IMR-90 (cell line): ENCODE results near the gene H2BW2. TPM values are rescaled to one million over a fixed set of nuclear protein-coding genes. Genes with fewer than 3 reads are reported as not detected.

Experiments
- ATAC-seq: fragments of 200-7000 bp; cut with Tn5 transposase; 2 replicates; pipeline ENCODE4 v1.9.1; 2020; ENCODE audit warnings: low read depth, mild to moderate bottlenecking, moderate library complexity
- BruUV-seq: library from RNA; stranded (reverse); fragments of 400-500 nt; replicated peaks from 2 replicates; lab custom pipeline; 2021; lab: Mats Ljungman, UMichigan
- CTCF ChIA-PET: fragments of 300-600 bp; formaldehyde crosslinking; extraction: SDS; loops from one replicate; lab custom pipeline; 2021; ENCODE audit warnings: antibody characterized with exemption; lab: Yijun Ruan, JAX
- POLR2A ChIA-PET: fragments of 300-600 bp; sonication (Branson Sonifier 250); formaldehyde crosslinking; loops from one replicate; lab custom pipeline; 2022; ENCODE audit warnings: antibody characterized with exemption; ENCODE audit not compliant: unreplicated experiment; lab: Charles Lee
- DNase-seq: peaks from one replicate; pipeline ENCODE4 v3.0.0; 2013
- H2AFZ ChIP-seq: replicated peaks from 2 replicates; pipeline ENCODE3; 2013; ENCODE audit warnings: low read length, mild to moderate bottlenecking; ENCODE audit not compliant: poor library complexity
- H2AK5ac ChIP-seq: 2 replicates; pipeline ENCODE4 v1.6.1; 2013; ENCODE audit warnings: low read depth, low read length, inconsistent platforms
- H2AK9ac ChIP-seq: replicated peaks from 2 replicates; pipeline ENCODE3; 2013; ENCODE audit warnings: mild to moderate bottlenecking, low read depth, low read length, moderate library complexity; ENCODE audit not compliant: poor library complexity
- H2BK120ac ChIP-seq: 2 replicates; pipeline ENCODE4 v1.6.1; 2013; ENCODE audit warnings: low read depth, low read length, inconsistent platforms
- H2BK15ac ChIP-seq: 3 replicates; pipeline ENCODE4 v1.6.1; 2013; ENCODE audit warnings: low read depth, low read length, inconsistent platforms
- H2BK20ac ChIP-seq: 2 replicates; pipeline ENCODE4 v1.6.1; 2013; ENCODE audit warnings: low read depth, mild to moderate bottlenecking, inconsistent platforms, low read length, moderate library complexity
- H2BK5ac ChIP-seq: 2 replicates; pipeline ENCODE4 v1.6.1; 2013; ENCODE audit warnings: mild to moderate bottlenecking, low read depth, low read length, inconsistent platforms; ENCODE audit not compliant: poor library complexity, severe bottlenecking
- H3K14ac ChIP-seq: replicated peaks from 2 replicates; pipeline ENCODE4 v1.6.1; 2013; ENCODE audit warnings: low read depth, low read length, inconsistent platforms
- H3K18ac ChIP-seq: 2 replicates; pipeline ENCODE4 v1.6.1; 2013; ENCODE audit warnings: low read depth, low read length, control low read depth
- H3K23ac ChIP-seq: 2 replicates; pipeline ENCODE4 v1.6.1; 2013; ENCODE audit warnings: low read depth, low read length, inconsistent platforms
- H3K27ac ChIP-seq: 2 replicates; pipeline ENCODE4 v1.5.1; 2013; ENCODE audit warnings: mild to moderate bottlenecking, control low read depth, low read length; ENCODE audit not compliant: insufficient read depth
- H3K27me3 ChIP-seq: 2 replicates; pipeline ENCODE4 v1.6.1; 2013; ENCODE audit warnings: low read length; ENCODE audit not compliant: control insufficient read depth, insufficient read depth
- H3K36me3 ChIP-seq: 2 replicates; pipeline ENCODE4 v1.6.1; 2013; ENCODE audit warnings: low read length, mixed read lengths; ENCODE audit not compliant: control insufficient read depth, insufficient read depth
- H3K4ac ChIP-seq: 2 replicates; pipeline ENCODE4 v1.6.1; 2013; ENCODE audit warnings: low read depth, low read length, inconsistent platforms
- H3K4me1 ChIP-seq: 2 replicates; pipeline ENCODE4 v1.6.1; 2013; ENCODE audit warnings: low read length, mixed read lengths; ENCODE audit not compliant: control insufficient read depth, insufficient read depth
- H3K4me2 ChIP-seq: 2 replicates; pipeline ENCODE4 v1.6.1; 2013; ENCODE audit warnings: low read depth, mild to moderate bottlenecking, control low read depth, low read length, moderate library complexity
- H3K4me3 ChIP-seq: 2 replicates; pipeline ENCODE4 v1.5.1; 2013; ENCODE audit warnings: low read depth, mild to moderate bottlenecking, control low read depth, low read length, moderate library complexity; ENCODE audit not compliant: insufficient read depth
- H3K56ac ChIP-seq: 2 replicates; pipeline ENCODE4 v1.6.1; 2013; ENCODE audit warnings: low read length, inconsistent platforms; ENCODE audit not compliant: insufficient read depth; ENCODE audit errors: extremely low read depth
- H3K79me1 ChIP-seq, 2 experiments: 2 replicates each; pipeline ENCODE4 v1.6.1; 2013; ENCODE audit warnings: low read length in 2 of 2, inconsistent platforms in 1 of 2, low read depth in 1 of 2
- H3K9ac ChIP-seq: 2 replicates; pipeline ENCODE4 v1.6.1; 2013; ENCODE audit warnings: low read depth, low read length, control low read depth
- H3K9me1 ChIP-seq: 2 replicates; pipeline ENCODE4 v1.6.1; 2013; ENCODE audit warnings: low read length, inconsistent platforms; ENCODE audit not compliant: insufficient read depth
- H3K9me3 ChIP-seq: 2 replicates; pipeline ENCODE4 v1.6.1; 2013; ENCODE audit warnings: low read length; ENCODE audit not compliant: control insufficient read depth, insufficient read depth
- H4K20me1 ChIP-seq: 2 replicates; pipeline ENCODE4 v1.6.1; 2013; ENCODE audit warnings: low read length, inconsistent platforms; ENCODE audit not compliant: insufficient read depth
- H4K5ac ChIP-seq: 2 replicates; pipeline ENCODE4 v1.6.1; 2013; ENCODE audit warnings: mild to moderate bottlenecking, low read depth, low read length, control low read depth
- H4K8ac ChIP-seq, 2 experiments: 2 replicates each; pipeline ENCODE4 v1.6.1; 2013; ENCODE audit warnings: low read depth in 2 of 2, low read length in 2 of 2, control low read depth in 1 of 2, inconsistent platforms in 1 of 2
- H4K91ac ChIP-seq: 2 replicates; pipeline ENCODE4 v1.6.1; 2013; ENCODE audit warnings: low read depth, low read length, inconsistent platforms; ENCODE audit not compliant: insufficient read depth
- BHLHE40 ChIP-seq: fragments of 150-350 bp; IDR thresholded peaks from 2 replicates; pipeline ENCODE4 v1.6.1; 2016; ENCODE audit warnings: mild to moderate bottlenecking, low read depth, low read length
- CHD1 ChIP-seq: IDR thresholded peaks from 2 replicates; pipeline ENCODE4 v1.6.1; 2012; ENCODE audit warnings: low read depth, low read length, improper control_type of control experiment
- FOS ChIP-seq: fragments of 150-350 bp; IDR thresholded peaks from 2 replicates; pipeline ENCODE4 v1.6.1; 2016; ENCODE audit warnings: low read depth, low read length
- MXI1 ChIP-seq: IDR thresholded peaks from 2 replicates; pipeline ENCODE4 v1.6.1; 2012; ENCODE audit warnings: low read depth, mild to moderate bottlenecking, low read length, moderate library complexity, borderline replicate concordance
- NFE2L2 ChIP-seq: fragments of 150-350 bp; IDR thresholded peaks from 2 replicates; pipeline ENCODE4 v1.6.1; 2016; ENCODE audit warnings: low read depth, mild to moderate bottlenecking, low read length
- POLR2A ChIP-seq: IDR thresholded peaks from 2 replicates; pipeline ENCODE4 v1.6.1; 2012; ENCODE audit warnings: mild to moderate bottlenecking, low read depth, low read length
- RAD21 ChIP-seq: IDR thresholded peaks from 2 replicates; pipeline ENCODE4 v1.6.1; 2012; ENCODE audit warnings: low read length, improper control_type of control experiment
- WGBS, 2 experiments: methylation state at CpG; one replicate each; pipeline versions ENCODE4 v1.1.5 to v1.1.7; 2013; ENCODE audit warnings: missing lambda C conversion rate in 2 of 2; ENCODE audit not compliant: insufficient read length in 1 of 2; ENCODE audit errors: extremely low coverage in 2 of 2; 5-methylcytosine and 5-hydroxymethylcytosine counted together
- dilution Hi-C: fragments of 300-500 bp; cut with HindIII; formaldehyde crosslinking; loops from one replicate; pipeline ENCODE4 v1.14.3; 2018; ENCODE audit warnings: low sequenced_read_pairs; ENCODE audit not compliant: unreplicated experiment
- in situ Hi-C: fragments of 300-500 bp; cut with MboI; formaldehyde crosslinking; loops from 3 replicates; pipeline ENCODE4 v1.14.3; 2019; ENCODE audit warnings: low sequenced_read_pairs, inconsistent platforms, mixed read lengths
- intact Hi-C: fragments of 100-400 bp; cut with micrococcal nuclease; formaldehyde crosslinking; loops from 2 replicates; pipeline ENCODE4 v1.10.0; 2022
- polyA plus RNA-seq, 3 experiments: library from polyadenylated mRNA; depleted of rRNA; stranded (reverse); fragments of >200 nt; gene quantifications; 2 replicates each; pipeline ENCODE4 v1.2.3, GENCODE V29; 2012; ENCODE audit warnings: low replicate concordance in 1 of 3
- total RNA-seq: library from RNA; depleted of rRNA; stranded (reverse); fragments of >200 nt; gene quantifications from 2 replicates; pipeline ENCODE4 v1.2.3, GENCODE V29; 2012

The H2BW2 gene
- total and polyA plus RNA-seq, 2 of the 4 experiments (the other 2 are of a cell fraction), result not detected

DNA sequence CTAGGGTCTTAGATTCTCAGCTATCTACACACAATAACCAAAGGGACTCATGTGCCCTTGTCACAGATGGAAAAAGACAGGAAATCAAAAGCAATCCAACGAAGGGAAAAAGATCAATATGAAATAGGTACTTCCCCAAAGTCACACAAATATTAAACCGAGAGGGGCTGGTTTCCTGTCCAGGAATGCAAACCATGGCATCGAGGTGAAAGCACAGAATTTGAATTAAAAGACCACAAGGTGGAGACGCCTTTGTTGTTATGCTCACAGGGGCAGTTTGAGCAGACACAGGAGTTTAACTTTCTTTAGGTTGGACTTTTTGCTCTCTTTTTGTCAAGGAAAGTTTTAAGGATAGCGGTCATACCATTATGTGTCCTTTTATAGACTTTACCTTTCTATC, 40.5 kb upstream of the H2BW2 start:
- no peak overlapping the region for H3K4ac ChIP-seq
- no peak overlapping the region for H4K91ac ChIP-seq
- H3K36me3 ChIP-seq, result no peaks in the 10 kb centered on the region
- H4K5ac ChIP-seq, result no peak overlapping the region
- no peak for TF ChIP-seq MXI1
- no peak for TF ChIP-seq BHLHE40
- no peak for TF ChIP-seq POLR2A
- no peak for TF ChIP-seq RAD21
- TF ChIP-seq CHD1, result no peak
- TF ChIP-seq FOS, result no peak
- no peak for TF ChIP-seq NFE2L2
- DNase-seq (no peak), ATAC-seq (no peak)
- no peak overlapping the region for H3K4me2 ChIP-seq
- H4K8ac ChIP-seq, result no peak overlapping the region
- H2BK5ac ChIP-seq, result no peak overlapping the region
- no peak overlapping the region for H3K9ac ChIP-seq
- H3K18ac ChIP-seq, result no peak overlapping the region
- ChIA-PET CTCF (no interaction called here), POLR2A (no interaction called here)
- H3K79me1 ChIP-seq, result no peaks in the 10 kb centered on the region
- no peak overlapping the region for H3K56ac ChIP-seq
- H2AFZ ChIP-seq, result no peak overlapping the region
- H4K20me1 ChIP-seq, result no peaks in the 10 kb centered on the region
- H2BK120ac ChIP-seq, result no peak overlapping the region
- peaks cover 24% of the 10 kb centered on the region for H3K27me3 ChIP-seq
- H3K27ac ChIP-seq, result no peak overlapping the region
- dilution Hi-C loops (no loop called here), in situ Hi-C loops (no loop called here), intact Hi-C loops (no loop called here)
- no peak overlapping the region for H2BK20ac ChIP-seq
- BruUV-seq, result no TSS peak
- no peaks in the 10 kb centered on the region for H3K9me3 ChIP-seq
- WGBS, 2 experiments, result no CpG with 5 or more reads among the region's 5 CpGs
- no peaks in the 10 kb centered on the region for H3K9me1 ChIP-seq
- no peak overlapping the region for H2BK15ac ChIP-seq
- no peak overlapping the region for H3K14ac ChIP-seq
- no peak overlapping the region for H2AK5ac ChIP-seq
- H3K4me3 ChIP-seq, result no peak overlapping the region
- H3K4me1 ChIP-seq, result no peaks in the 10 kb centered on the region
- H3K23ac ChIP-seq, result no peak overlapping the region
- no peak overlapping the region for H2AK9ac ChIP-seq
